ENCODE results near the gene VGLL4. TPM values are rescaled to one million over a fixed set of nuclear protein-coding genes. Genes with fewer than 3 reads are reported as not detected.

Gene VGLL4
- total RNA-seq, 2 donors from 2014 or later = 57.7 to 63.7 TPM

- no peaks in the 10 kb centered on the region for H3K9me3 ChIP-seq
- H3K36me3 ChIP-seq = no peaks in the 10 kb centered on the region
- no peak for TF ChIP-seq CTCF (IDR thresholded peaks at IDR 0.05)
- no peak for DNase-seq
- intact Hi-C loops (cut with DNase I) = no loop called here
- H3K4me1 ChIP-seq = peaks cover 7% of the 10 kb centered on the region
- H3K27ac ChIP-seq = peak overlapping the region; percentile 93
- peak overlapping the region; percentile 47 to 97 for H3K9ac ChIP-seq (ENCODE audit: low read depth in 2 of 2, low read length in 2 of 2)
- H3K27me3 ChIP-seq = no peaks in the 10 kb centered on the region
- peak overlapping the region; percentile 57 for H3K4me3 ChIP-seq
Measured at GRCh38 chr3:11641683-11642430, 1.9 kb downstream of the VGLL4 start.

- Histone ChIP-seq H3K4me1 (peaks cover 7% of the 10 kb centered on the region), H3K27me3 (no peaks in the 10 kb centered on the region), H3K9me3 (no peaks in the 10 kb centered on the region), H3K27ac (peak overlapping the region; percentile 93), H3K36me3 (no peaks in the 10 kb centered on the region), H3K4me3 (peak overlapping the region; percentile 57), H3K9ac (ENCODE audit: low read depth in 2 of 2, low read length in 2 of 2) (peak overlapping the region; percentile 47 to 97)
- no peak for TF ChIP-seq CTCF (IDR thresholded peaks at IDR 0.05)
- DNase-seq = no peak
- intact Hi-C loops (cut with DNase I) = no loop called here
Measured at GRCh38 chr3:11641316-11641682, 2.4 kb downstream of the VGLL4 start.

GRCh38 chr3:11640009-11640673 is 3.6 kb downstream of the VGLL4 start:
- H3K36me3 ChIP-seq = no peaks in the 10 kb centered on the region
- no peak for DNase-seq
- TF ChIP-seq CTCF (IDR thresholded peaks at IDR 0.05) = no peak
- H3K27ac ChIP-seq = no peak overlapping the region
- no peak overlapping the region for H3K4me3 ChIP-seq
- no peaks in the 10 kb centered on the region for H3K9me3 ChIP-seq
- intact Hi-C loops (cut with DNase I) = no loop called here
- H3K27me3 ChIP-seq = no peaks in the 10 kb centered on the region
- peak overlapping the region in 1 of 2 donors; percentile 1 for H3K9ac ChIP-seq (ENCODE audit: low read depth in 2 of 2, low read length in 2 of 2)
- H3K4me1 ChIP-seq = peaks cover 7% of the 10 kb centered on the region

GRCh38 chr3:11638495-11639358 is 5.0 kb downstream of the VGLL4 start:
- no peak overlapping the region for H3K4me3 ChIP-seq
- peak overlapping the region in 1 of 2 donors; percentile 22 for H3K9ac ChIP-seq (ENCODE audit: low read depth in 2 of 2, low read length in 2 of 2)
- H3K27ac ChIP-seq = no peak overlapping the region
- no peaks in the 10 kb centered on the region for H3K36me3 ChIP-seq
- no peak for TF ChIP-seq CTCF (IDR thresholded peaks at IDR 0.05)
- peaks cover 7% of the 10 kb centered on the region for H3K4me1 ChIP-seq
- no peak for DNase-seq
- intact Hi-C loops (cut with DNase I) = no loop called here
- no peaks in the 10 kb centered on the region for H3K27me3 ChIP-seq
- no peaks in the 10 kb centered on the region for H3K9me3 ChIP-seq

- DNase-seq = no peak
- Histone ChIP-seq H3K4me3 (no peak overlapping the region), H3K4me1 (peaks cover 7% of the 10 kb centered on the region), H3K36me3 (no peaks in the 10 kb centered on the region), H3K27me3 (no peaks in the 10 kb centered on the region), H3K27ac (no peak overlapping the region), H3K9me3 (no peaks in the 10 kb centered on the region), H3K9ac (ENCODE audit: low read depth in 2 of 2, low read length in 2 of 2) (peak overlapping the region in 1 of 2 donors; percentile 22)
- no peak for TF ChIP-seq CTCF (IDR thresholded peaks at IDR 0.05)
- intact Hi-C loops (cut with DNase I) = no loop called here
Measured at GRCh38 chr3:11637901-11638458, 5.7 kb downstream of the VGLL4 start.
